Muscle layer of colon (tissue), 2 donors: ENCODE results near the gene RFC5.

ENCODE experiments used
- H3K27ac ChIP-seq: one replicate; pipeline ENCODE4 v1.7.0; 2013; ENCODE audit warnings: low read depth, mild to moderate bottlenecking, low read length, moderate library complexity
- H3K27me3 ChIP-seq, 2 donors: one replicate each; pipeline ENCODE4 v1.7.0; 2013; ENCODE audit warnings: low read length in 2 of 2, mild to moderate bottlenecking in 2 of 2; ENCODE audit not compliant: insufficient read depth in 2 of 2, control insufficient read depth in 1 of 2
- H3K36me3 ChIP-seq: one replicate; pipeline ENCODE4 v1.7.0; 2013; ENCODE audit warnings: mild to moderate bottlenecking, low read length; ENCODE audit not compliant: insufficient read depth
- H3K4me1 ChIP-seq: one replicate; pipeline ENCODE4 v1.7.0; 2013; ENCODE audit warnings: mild to moderate bottlenecking, low read length; ENCODE audit not compliant: insufficient read depth
- H3K4me3 ChIP-seq, 2 donors: one replicate each; pipeline ENCODE4 v1.7.0; 2013; ENCODE audit warnings: low read length in 2 of 2, low read depth in 1 of 2, mild to moderate bottlenecking in 1 of 2, moderate library complexity in 1 of 2
- H3K9ac ChIP-seq: one replicate; pipeline ENCODE4 v1.7.0; 2013; ENCODE audit warnings: low read length
- H3K9me3 ChIP-seq: one replicate; pipeline ENCODE4 v1.7.0; 2013; ENCODE audit warnings: mild to moderate bottlenecking, low read length
- donor health status: abdominal sarcoma.
- donor health status: Adenocarcinoma of cecum.

Gene RFC5

GRCh38 chr12:118035190-118036041 lies 18.9 kb downstream of the RFC5 start:
- no peak overlapping the region for H3K9ac ChIP-seq
- H3K27ac ChIP-seq: no peak overlapping the region
- H3K4me1 ChIP-seq: peaks cover 4% of the 10 kb centered on the region
- H3K27me3 ChIP-seq: no peaks in the 10 kb centered on the region
- no peaks in the 10 kb centered on the region for H3K9me3 ChIP-seq
- H3K36me3 ChIP-seq: peaks cover 83% of the 10 kb centered on the region
- H3K4me3 ChIP-seq: no peak overlapping the region

GRCh38 chr12:118036672-118037411 lies 20.3 kb downstream of the RFC5 start:
- Histone ChIP-seq H3K27ac (no peak overlapping the region), H3K4me1 (peaks cover 4% of the 10 kb centered on the region), H3K9me3 (no peaks in the 10 kb centered on the region), H3K4me3 (no peak overlapping the region), H3K36me3 (peaks cover 85% of the 10 kb centered on the region), H3K27me3 (no peaks in the 10 kb centered on the region), H3K9ac (no peak overlapping the region)

GRCh38 chr12:118038137-118038536 lies 21.6 kb downstream of the RFC5 start:
- H3K4me1 ChIP-seq: peaks cover 4% of the 10 kb centered on the region
- no peak overlapping the region for H3K9ac ChIP-seq
- no peaks in the 10 kb centered on the region for H3K27me3 ChIP-seq
- H3K9me3 ChIP-seq: no peaks in the 10 kb centered on the region
- no peak overlapping the region for H3K4me3 ChIP-seq
- H3K27ac ChIP-seq: no peak overlapping the region
- peaks cover 89% of the 10 kb centered on the region for H3K36me3 ChIP-seq

DNA sequence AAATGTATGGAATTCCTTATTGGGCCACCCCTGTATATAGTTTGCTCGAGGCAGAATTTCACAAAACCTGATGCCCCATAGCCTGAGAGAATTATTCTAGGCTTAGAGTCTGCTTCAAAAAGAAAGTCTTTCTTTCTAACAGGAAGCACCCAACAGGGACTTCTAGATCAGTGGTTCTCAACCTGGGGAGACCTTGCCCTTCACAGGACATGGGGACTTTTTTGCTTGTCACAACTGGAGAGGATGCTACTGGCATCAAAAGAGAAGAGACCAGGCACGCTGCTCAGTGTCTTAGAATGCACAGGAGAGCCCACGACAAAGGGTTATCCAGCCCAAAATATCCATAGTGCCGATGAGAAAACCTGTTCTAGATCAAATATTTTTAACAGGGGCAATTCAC lies 25.6 kb downstream of the RFC5 start:
- no peak overlapping the region for H3K9ac ChIP-seq
- peaks cover 73% of the 10 kb centered on the region for H3K36me3 ChIP-seq
- no peaks in the 10 kb centered on the region for H3K27me3 ChIP-seq

DNA sequence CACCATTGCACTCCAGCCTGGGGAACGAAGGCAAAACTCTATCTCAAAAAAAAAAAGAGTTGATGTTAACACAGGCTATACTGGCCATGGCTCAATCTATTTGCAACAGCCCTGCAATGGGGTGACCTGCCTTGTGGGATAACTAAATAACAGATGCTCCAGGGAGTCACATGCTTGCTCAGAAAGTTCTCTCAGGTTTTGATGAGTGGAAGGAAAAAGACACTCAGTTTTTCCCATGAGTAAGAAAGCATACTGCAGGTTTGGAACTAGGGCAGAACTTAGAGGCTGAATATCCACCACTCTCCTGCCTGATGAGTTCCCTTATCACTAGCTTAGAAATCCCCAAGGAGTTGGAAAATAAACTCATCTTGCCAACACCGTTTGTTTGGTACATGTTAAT lies 27.6 kb downstream of the RFC5 start:
- H3K4me1 ChIP-seq: no peaks in the 10 kb centered on the region
- peaks cover 54% of the 10 kb centered on the region for H3K36me3 ChIP-seq
- no peaks in the 10 kb centered on the region for H3K27me3 ChIP-seq
- H3K9ac ChIP-seq: no peak overlapping the region
- H3K4me3 ChIP-seq: no peak overlapping the region
- no peak overlapping the region for H3K27ac ChIP-seq
- H3K9me3 ChIP-seq: no peaks in the 10 kb centered on the region

More for the DNA sequence above, 25.6 kb downstream of the RFC5 start:
- Histone ChIP-seq H3K27ac (no peak overlapping the region), H3K4me3 (no peak overlapping the region), H3K9me3 (no peaks in the 10 kb centered on the region), H3K4me1 (no peaks in the 10 kb centered on the region)

DNA sequence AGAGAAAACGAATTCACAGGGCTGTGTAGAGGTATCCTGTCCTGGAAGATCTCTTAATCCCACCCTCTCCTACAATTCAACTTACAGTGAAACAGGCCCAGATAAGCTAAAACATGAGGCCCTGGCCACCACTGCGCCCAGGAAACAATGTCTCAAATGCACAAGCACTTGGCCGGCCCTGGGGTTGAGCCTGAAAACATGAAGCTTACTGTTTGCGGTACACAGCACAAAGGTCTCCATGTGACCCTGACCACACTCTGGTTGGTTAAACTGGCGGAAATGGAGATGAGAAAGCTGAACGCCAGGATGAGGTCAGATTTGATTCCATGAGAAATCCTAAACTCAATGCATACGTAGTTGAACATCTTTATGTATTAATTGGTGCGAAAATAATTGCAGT lies 28.1 kb downstream of the RFC5 start:
- no peaks in the 10 kb centered on the region for H3K9me3 ChIP-seq
- no peaks in the 10 kb centered on the region for H3K4me1 ChIP-seq
- H3K27ac ChIP-seq: no peak overlapping the region
- H3K4me3 ChIP-seq: no peak overlapping the region
- H3K27me3 ChIP-seq: no peaks in the 10 kb centered on the region
- peaks cover 52% of the 10 kb centered on the region for H3K36me3 ChIP-seq
- no peak overlapping the region for H3K9ac ChIP-seq

DNA sequence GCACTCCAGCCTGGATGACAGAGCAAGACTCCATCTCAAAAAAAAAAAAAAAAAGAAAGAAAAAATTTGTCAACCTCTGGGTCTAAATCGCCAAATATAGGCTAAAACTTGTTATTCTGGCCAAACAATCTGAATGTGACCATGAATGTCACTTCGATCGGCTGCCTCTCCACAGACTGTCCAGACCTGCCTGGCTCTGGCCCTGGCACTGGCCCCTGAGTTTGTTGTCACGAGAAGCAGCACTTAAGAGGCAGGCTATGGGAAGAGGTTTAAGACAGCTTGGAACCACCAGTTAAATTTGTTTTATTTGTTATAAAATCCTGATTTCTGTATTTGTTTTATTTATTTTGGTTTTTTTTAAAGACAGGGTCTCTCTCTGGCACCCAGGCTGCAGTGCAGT lies 29.9 kb downstream of the RFC5 start:
- Histone ChIP-seq H3K36me3 (peaks cover 48% of the 10 kb centered on the region), H3K27ac (no peak overlapping the region), H3K9ac (no peak overlapping the region), H3K4me3 (no peak overlapping the region), H3K9me3 (no peaks in the 10 kb centered on the region), H3K4me1 (no peaks in the 10 kb centered on the region), H3K27me3 (no peaks in the 10 kb centered on the region)

- H3K27ac ChIP-seq: no peak overlapping the region
- no peak overlapping the region for H3K9ac ChIP-seq
- peaks cover 23% of the 10 kb centered on the region for H3K4me1 ChIP-seq
- no peaks in the 10 kb centered on the region for H3K9me3 ChIP-seq
- H3K4me3 ChIP-seq: no peak overlapping the region
- no peaks in the 10 kb centered on the region for H3K27me3 ChIP-seq
- peaks cover 11% of the 10 kb centered on the region for H3K36me3 ChIP-seq
Measured at GRCh38 chr12:118050972-118051910, 34.7 kb downstream of the RFC5 start.

GRCh38 chr12:118052324-118053070 lies 36.0 kb downstream of the RFC5 start:
- peaks cover 29% of the 10 kb centered on the region for H3K4me1 ChIP-seq
- H3K36me3 ChIP-seq: peaks cover 11% of the 10 kb centered on the region
- H3K9ac ChIP-seq: no peak overlapping the region
- H3K4me3 ChIP-seq: no peak overlapping the region
- H3K27me3 ChIP-seq: no peaks in the 10 kb centered on the region
- no peaks in the 10 kb centered on the region for H3K9me3 ChIP-seq
- H3K27ac ChIP-seq: peak overlapping the region; percentile 6

DNA sequence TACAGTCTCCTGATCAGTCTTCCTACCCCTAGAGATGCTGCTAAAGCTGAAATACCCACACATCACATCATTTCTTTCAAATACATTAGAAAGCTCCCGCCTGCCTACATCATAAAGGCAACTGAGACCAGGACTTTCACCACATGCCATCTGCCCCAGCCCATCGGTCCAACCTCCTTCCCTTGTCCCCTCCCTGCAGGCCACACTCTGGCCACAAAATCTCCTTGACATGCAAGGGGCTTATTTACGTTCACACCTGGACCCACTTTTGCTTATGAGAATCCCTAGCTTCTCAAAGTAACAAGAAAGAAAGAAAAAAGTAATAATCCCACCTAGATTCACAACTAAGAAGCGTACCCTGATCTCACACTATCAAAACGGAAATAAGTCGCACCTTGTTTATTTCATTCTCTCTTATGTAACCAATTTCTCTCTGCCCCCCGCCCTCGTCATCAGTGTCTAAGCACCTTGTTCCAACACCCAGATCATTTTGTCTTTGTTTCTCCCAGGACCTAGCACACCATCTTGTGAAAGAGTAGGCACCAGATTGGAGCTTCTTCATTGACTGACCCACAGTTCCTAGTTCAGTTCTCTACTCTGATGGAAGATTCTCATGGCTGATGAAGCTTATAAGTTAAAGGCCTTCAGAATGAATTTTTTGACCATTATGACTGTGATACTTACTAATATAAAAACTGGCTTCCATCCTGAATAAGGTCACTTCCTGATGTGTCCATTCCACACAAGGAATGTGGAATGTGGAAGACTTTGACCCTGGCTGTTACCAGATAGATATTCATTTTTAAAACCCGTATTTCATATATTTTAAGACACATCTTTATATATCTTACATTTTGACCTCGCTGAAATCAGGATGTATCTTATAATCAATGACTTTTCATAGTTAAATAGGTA lies 36.8 kb downstream of the RFC5 start:
- H3K36me3 ChIP-seq: peaks cover 11% of the 10 kb centered on the region
- H3K9ac ChIP-seq: no peak overlapping the region
- no peaks in the 10 kb centered on the region for H3K27me3 ChIP-seq
- H3K9me3 ChIP-seq: no peaks in the 10 kb centered on the region
- no peak overlapping the region for H3K27ac ChIP-seq
- peaks cover 29% of the 10 kb centered on the region for H3K4me1 ChIP-seq
- H3K4me3 ChIP-seq: no peak overlapping the region
